Activated CD4-positive, alpha-beta memory T cell treated with anti-CD3 and anti-CD28 coated beads for 36 hours (primary cell): ENCODE measurements around the gene SERPINB8. TPM values are rescaled to one million over a fixed set of nuclear protein-coding genes. Genes with fewer than 3 reads are reported as not detected.

ENCODE experiments used
- CTCF ChIA-PET: fragments of 350-600 bp; sonication (Branson Sonifier 250); formaldehyde crosslinking; loops from one replicate; lab custom pipeline; 2021; ENCODE audit warnings: antibody characterized with exemption, inconsistent platforms; lab: Charles Lee
- POLR2A ChIA-PET: fragments of 350-600 bp; sonication (Branson Sonifier 250); formaldehyde crosslinking; loops from one replicate; lab custom pipeline; 2021; ENCODE audit warnings: antibody characterized with exemption; lab: Charles Lee
- DNase-seq: peaks from one replicate; pipeline ENCODE4 v3.0.0-alpha.2; 2020
- H3K27ac Mint-ChIP-seq: one replicate; pipeline ENCODE4 v1.8.0; 2021; ENCODE audit warnings: mixed read lengths
- H3K27me3 Mint-ChIP-seq: one replicate; pipeline ENCODE4 v1.8.0; 2021; ENCODE audit warnings: mixed read lengths
- H3K36me3 Mint-ChIP-seq: one replicate; pipeline ENCODE4 v1.8.0; 2021; ENCODE audit warnings: mixed read lengths
- H3K4me1 Mint-ChIP-seq: one replicate; pipeline ENCODE4 v1.8.0; 2021; ENCODE audit warnings: low read depth, mixed read lengths
- H3K4me3 Mint-ChIP-seq: one replicate; pipeline ENCODE4 v1.8.0; 2021; ENCODE audit warnings: mild to moderate bottlenecking, mixed read lengths
- H3K9me3 Mint-ChIP-seq: one replicate; pipeline ENCODE4 v1.8.0; 2021; ENCODE audit warnings: mixed read lengths
- intact Hi-C: fragments of 100-400 bp; cut with micrococcal nuclease; formaldehyde crosslinking; loops from one replicate; pipeline ENCODE4 v1.15.1; 2023
- total RNA-seq, 2 experiments: library from RNA; stranded (reverse); gene quantifications; one replicate each; pipeline ENCODE4 v1.2.3, GENCODE V29; 2021

Gene SERPINB8
- total RNA-seq, 2 experiments from 2014 or later = 14.6 to 14.9 TPM

DNA sequence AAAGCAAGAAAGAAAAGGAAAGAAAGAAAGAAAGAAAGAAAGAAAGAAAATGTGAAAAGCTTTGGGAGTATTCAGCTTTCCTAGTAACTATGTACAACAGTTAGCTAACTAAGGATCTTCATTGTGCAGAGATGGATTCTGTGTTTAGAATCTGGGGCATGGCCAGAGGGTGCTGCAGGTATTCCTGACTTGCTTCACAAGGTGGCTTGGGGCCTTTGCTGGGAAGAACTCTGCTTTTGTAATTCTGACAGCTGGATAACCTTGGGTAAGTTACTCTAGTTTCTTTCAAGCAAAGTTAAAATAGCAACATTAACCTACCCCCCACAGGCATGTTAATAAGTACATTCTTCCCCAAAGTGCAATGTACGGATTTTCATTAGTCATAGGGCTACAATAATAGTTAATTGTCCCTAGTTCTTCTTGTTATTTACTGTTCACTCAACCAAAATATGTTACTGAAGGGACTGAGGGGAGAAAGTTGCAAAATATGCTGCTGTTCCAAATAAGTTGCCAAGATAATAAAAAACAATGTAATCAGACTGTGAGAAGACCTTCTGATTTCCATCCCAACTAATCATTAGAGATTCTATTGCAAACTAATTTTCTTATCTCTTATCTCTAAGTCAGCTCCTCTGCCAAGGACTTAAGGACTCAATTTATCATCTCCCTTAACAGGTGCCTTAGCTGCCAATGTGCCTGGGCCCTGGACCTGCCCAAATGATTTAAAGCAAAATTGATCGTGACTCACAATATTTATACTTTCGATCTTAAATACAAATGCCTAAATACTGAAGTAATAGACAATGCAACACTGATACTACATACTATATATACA lies 50.3 kb downstream of the SERPINB8 start:
- Mint-ChIP-seq H3K27me3 (no peaks in the 10 kb centered on the region), H3K4me1 (no peaks in the 10 kb centered on the region), H3K36me3 (no peaks in the 10 kb centered on the region), H3K9me3 (no peaks in the 10 kb centered on the region), H3K4me3 (no peak overlapping the region), H3K27ac (no peak overlapping the region)
- POLR2A ChIA-PET = no interaction called here
- DNase-seq = no peak
- CTCF ChIA-PET = interaction anchor here (0.6 kb wide), 1 partner anchor 1547 kb away, joined by 3 read pairs; no protein-coding TSS in a partner anchor
- intact Hi-C loops = no loop called here

GRCh38 chr18:64026350-64026749 lies 56.5 kb downstream of the SERPINB8 start:
- ChIA-PET POLR2A (no interaction called here), CTCF (no interaction called here)
- no peak for DNase-seq
- no peaks in the 10 kb centered on the region for H3K4me1 Mint-ChIP-seq
- intact Hi-C loops = no loop called here
- no peaks in the 10 kb centered on the region for H3K9me3 Mint-ChIP-seq
- no peak overlapping the region for H3K27ac Mint-ChIP-seq
- H3K27me3 Mint-ChIP-seq = peaks cover 23% of the 10 kb centered on the region
- no peaks in the 10 kb centered on the region for H3K36me3 Mint-ChIP-seq
- no peak overlapping the region for H3K4me3 Mint-ChIP-seq

DNA sequence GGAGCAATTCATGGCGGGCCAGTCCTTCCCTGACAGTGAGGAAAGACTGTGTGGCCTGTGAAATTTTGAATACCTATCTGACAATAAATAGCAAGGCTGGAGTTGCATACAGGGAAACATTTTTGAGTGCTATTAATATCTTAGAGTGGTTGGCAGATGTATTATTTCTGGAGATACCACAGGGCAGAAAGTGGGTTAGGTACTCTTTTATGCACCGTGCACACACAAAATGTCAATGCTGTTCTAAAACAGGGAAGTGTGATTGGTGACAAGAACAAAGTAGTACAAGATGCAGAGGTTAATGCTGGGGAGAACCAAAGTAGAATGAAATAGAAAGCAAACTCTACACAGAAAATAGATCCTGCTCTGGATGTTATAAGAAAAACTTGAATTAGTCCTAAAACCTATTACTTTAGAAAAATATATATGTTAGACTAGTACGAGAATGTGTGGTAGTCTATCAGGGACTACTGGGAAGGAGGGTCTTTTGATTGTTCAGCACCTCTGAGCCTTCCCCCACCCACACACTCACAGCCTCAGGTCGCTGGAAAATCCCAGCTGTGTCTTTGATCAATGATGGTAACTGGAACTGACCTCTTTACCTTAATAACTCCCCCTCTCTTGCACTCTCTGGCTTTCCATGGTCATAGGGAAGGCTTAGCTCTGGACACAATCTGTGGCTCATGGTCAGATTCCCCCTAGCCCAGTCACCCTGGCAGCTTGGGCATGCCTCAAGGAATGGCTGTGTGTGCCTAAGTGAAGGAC lies 58.2 kb downstream of the SERPINB8 start:
- no peak overlapping the region for H3K4me3 Mint-ChIP-seq
- POLR2A ChIA-PET = no interaction called here

GRCh38 chr18:64029096-64029495 lies 59.2 kb downstream of the SERPINB8 start:
- Mint-ChIP-seq H3K27me3 (peaks cover 23% of the 10 kb centered on the region), H3K9me3 (no peaks in the 10 kb centered on the region), H3K4me3 (no peak overlapping the region), H3K4me1 (no peaks in the 10 kb centered on the region), H3K27ac (no peak overlapping the region), H3K36me3 (no peaks in the 10 kb centered on the region)
- POLR2A ChIA-PET = no interaction called here
- CTCF ChIA-PET = no interaction called here
- DNase-seq = no peak
- intact Hi-C loops = no loop called here

More for the DNA sequence above, 58.2 kb downstream of the SERPINB8 start:
- DNase-seq = no peak
- Mint-ChIP-seq H3K27ac (no peak overlapping the region), H3K27me3 (peaks cover 23% of the 10 kb centered on the region), H3K36me3 (no peaks in the 10 kb centered on the region), H3K9me3 (no peaks in the 10 kb centered on the region), H3K4me1 (no peaks in the 10 kb centered on the region)
- CTCF ChIA-PET = no interaction called here
- intact Hi-C loops = no loop called here

- intact Hi-C loops = no loop called here
- CTCF ChIA-PET = no interaction called here
Observed at GRCh38 chr18:64031411-64031810, 61.5 kb downstream of the SERPINB8 start.

GRCh38 chr18:64032312-64032711 lies 62.4 kb downstream of the SERPINB8 start:
- no peaks in the 10 kb centered on the region for H3K36me3 Mint-ChIP-seq
- no peaks in the 10 kb centered on the region for H3K9me3 Mint-ChIP-seq
- POLR2A ChIA-PET = no interaction called here
- H3K27ac Mint-ChIP-seq = no peak overlapping the region
- CTCF ChIA-PET = no interaction called here
- H3K27me3 Mint-ChIP-seq = peaks cover 26% of the 10 kb centered on the region
- H3K4me3 Mint-ChIP-seq = no peak overlapping the region
- no peaks in the 10 kb centered on the region for H3K4me1 Mint-ChIP-seq
- DNase-seq = no peak
- intact Hi-C loops = no loop called here

More at GRCh38 chr18:64031411-64031810, 61.5 kb downstream of the SERPINB8 start:
- Mint-ChIP-seq H3K27ac (no peak overlapping the region), H3K9me3 (no peaks in the 10 kb centered on the region), H3K4me1 (no peaks in the 10 kb centered on the region), H3K27me3 (peaks cover 23% of the 10 kb centered on the region), H3K36me3 (no peaks in the 10 kb centered on the region), H3K4me3 (no peak overlapping the region)
- DNase-seq = no peak
- POLR2A ChIA-PET = no interaction called here

DNA sequence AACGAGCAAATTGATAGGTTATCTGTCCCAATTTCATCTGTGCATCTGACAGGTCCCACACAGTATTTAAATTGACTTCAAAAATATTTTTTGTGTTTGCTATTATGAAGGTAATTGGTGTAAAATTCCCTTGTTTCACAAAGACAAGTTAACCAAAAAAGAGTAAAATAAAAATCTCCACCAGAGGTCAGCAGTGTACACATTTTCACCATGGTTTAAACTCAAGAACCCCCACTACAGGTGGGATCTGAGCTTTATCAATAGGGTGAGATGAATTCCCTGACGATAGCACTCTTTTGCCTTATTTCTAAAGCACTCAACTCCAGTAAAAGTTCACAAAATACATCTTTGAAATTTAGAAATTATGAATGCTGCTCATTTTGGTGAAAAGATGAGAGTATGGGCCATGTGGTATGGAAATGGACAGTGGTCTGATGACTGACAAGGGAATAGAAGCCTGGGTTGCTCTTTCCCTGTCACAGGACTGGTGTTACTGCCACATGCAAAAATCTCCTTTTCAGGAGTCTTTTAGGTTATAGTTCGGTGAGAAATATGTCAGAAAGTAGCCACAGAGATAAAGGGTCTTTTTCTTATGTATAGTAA lies 68.0 kb downstream of the SERPINB8 start:
- CTCF ChIA-PET = interaction anchor here (0.7 to 1.4 kb wide), 3 partner anchors 13 to 372 kb away, joined by 3 to 7 read pairs (median 4); no protein-coding TSS in a partner anchor
- Mint-ChIP-seq H3K27ac (no peak overlapping the region), H3K4me1 (no peaks in the 10 kb centered on the region), H3K4me3 (no peak overlapping the region), H3K27me3 (peaks cover 5% of the 10 kb centered on the region), H3K36me3 (no peaks in the 10 kb centered on the region), H3K9me3 (no peaks in the 10 kb centered on the region)
- intact Hi-C loops = no loop called here
- no peak for DNase-seq
- POLR2A ChIA-PET = no interaction called here

Other genes with a start within 250 kb of the SERPINB8 start
- not detected for gene SERPINB7, start 194.7 kb upstream of the SERPINB8 start, total RNA-seq
- not detected for gene SERPINB2, start 82.4 kb upstream of the SERPINB8 start, total RNA-seq
- gene SERPINB10, start 62.1 kb upstream of the SERPINB8 start, total RNA-seq = not detected
- gene HMSD, start 20.8 kb upstream of the SERPINB8 start, total RNA-seq = 10 to 100 TPM; 18.9 to 19.5 TPM
- gene LINC00305, start 179.0 kb downstream of the SERPINB8 start, total RNA-seq = not detected